Stimulated activated CD8-positive, alpha-beta memory T cell treated with anti-CD3 and anti-CD28 coated beads, Interleukin-12 subunit alpha, Interleukin-12 subunit beta, amount 100 ng/mL, for 24 hours (primary cell): ENCODE results near the gene RCBTB2.
"Not testable (repeated sequence)": the region's sequence is repeated elsewhere in the genome, so short reads cannot be mapped to it uniquely, and the experiment has no call there.

Experiments used
- DNase-seq: peaks from one replicate; pipeline ENCODE4 v3.0.0-alpha.2; 2020; ENCODE audit errors: extremely low read depth

The RCBTB2 gene

GRCh38 chr13:48532506-48533499 lies at the start of gene RCBTB2:
Gene RCBTB2, minus strand, starts transcription at chr13:48533080. Its CDS starts 11,141 bp downstream, at chr13:48521939.
- DNase-seq = peak; percentile 99

- no peak for DNase-seq
Observed at GRCh38 chr13:48582084-48582483, 49.2 kb upstream of the RCBTB2 start.

GRCh38 chr13:48580896-48581295 lies 48.0 kb upstream of the RCBTB2 start:
- no peak for DNase-seq

- peak; percentile 41 for DNase-seq
Observed at GRCh38 chr13:48580185-48580803, 47.4 kb upstream of the RCBTB2 start.

- DNase-seq = not testable (repeated sequence)
Observed at GRCh38 chr13:48579919-48580180, 47.0 kb upstream of the RCBTB2 start.

- no peak for DNase-seq
Observed at GRCh38 chr13:48579165-48579918, 46.5 kb upstream of the RCBTB2 start.

GRCh38 chr13:48578516-48579164 lies 45.8 kb upstream of the RCBTB2 start:
- no peak for DNase-seq

GRCh38 chr13:48576448-48577010 lies 43.6 kb upstream of the RCBTB2 start:
- DNase-seq = no peak

GRCh38 chr13:48575031-48575430 lies 42.2 kb upstream of the RCBTB2 start:
- DNase-seq = no peak

- DNase-seq = no peak
Observed at GRCh38 chr13:48574041-48574796, 41.3 kb upstream of the RCBTB2 start.

- no peak for DNase-seq
Observed at GRCh38 chr13:48573213-48574007, 40.5 kb upstream of the RCBTB2 start.

GRCh38 chr13:48571126-48571913 lies 38.4 kb upstream of the RCBTB2 start:
- DNase-seq = no peak

- no peak for DNase-seq
Observed at GRCh38 chr13:48570216-48570828, 37.4 kb upstream of the RCBTB2 start.

GRCh38 chr13:48569104-48569666 lies 36.3 kb upstream of the RCBTB2 start:
- DNase-seq = no peak

GRCh38 chr13:48568370-48569103 lies 35.7 kb upstream of the RCBTB2 start:
- no peak for DNase-seq

- no peak for DNase-seq
Observed at GRCh38 chr13:48567515-48568369, 34.9 kb upstream of the RCBTB2 start.

- DNase-seq = no peak
Observed at GRCh38 chr13:48564056-48564455, 31.2 kb upstream of the RCBTB2 start.
